Activated T-helper 1 cell treated with anti-CD3 and anti-CD28 coated beads, Interleukin-12 subunit alpha, Interleukin-12 subunit beta, Interleukin-2, Interleukin-4 antibody, amounts not matched to agents 30 ng/mL and 10 ng/mL and 1 ng/mL, durations not matched to agents 14 hours and 24 hours and 36 hours (primary cell): ENCODE measurements around the gene EN1. TPM values are rescaled to one million over a fixed set of nuclear protein-coding genes. Genes with fewer than 3 reads are reported as not detected.

Source experiments
- DNase-seq: peaks from one replicate; pipeline ENCODE4 v3.0.0; 2021; ENCODE audit warnings: low spot score
- H3K27ac Mint-ChIP-seq: one replicate; pipeline ENCODE4 v1.8.0; 2021; ENCODE audit warnings: mild to moderate bottlenecking, mixed read lengths
- H3K27me3 Mint-ChIP-seq: one replicate; pipeline ENCODE4 v1.8.0; 2022; ENCODE audit warnings: mild to moderate bottlenecking, moderate library complexity, mixed read lengths; ENCODE audit not compliant: insufficient read depth
- H3K36me3 Mint-ChIP-seq: one replicate; pipeline ENCODE4 v1.8.0; 2021; ENCODE audit warnings: low read depth, mixed read lengths
- H3K4me1 Mint-ChIP-seq: one replicate; pipeline ENCODE4 v1.8.0; 2021; ENCODE audit warnings: low read depth, mixed read lengths
- H3K4me3 Mint-ChIP-seq: one replicate; pipeline ENCODE4 v1.8.0; 2021; ENCODE audit warnings: mild to moderate bottlenecking, moderate library complexity, mixed read lengths
- H3K9me3 Mint-ChIP-seq: one replicate; pipeline ENCODE4 v1.8.0; 2021; ENCODE audit warnings: mixed read lengths
- intact Hi-C: fragments of 100-400 bp; cut with micrococcal nuclease; formaldehyde crosslinking; loops from one replicate; pipeline ENCODE4 v1.15.1; 2024
- total RNA-seq: library from RNA; stranded (reverse); gene quantifications from 2 replicates; pipeline ENCODE4 v1.2.3, GENCODE V29; 2022

EN1 gene
- total RNA-seq, result not detected in 2 replicates

DNA sequence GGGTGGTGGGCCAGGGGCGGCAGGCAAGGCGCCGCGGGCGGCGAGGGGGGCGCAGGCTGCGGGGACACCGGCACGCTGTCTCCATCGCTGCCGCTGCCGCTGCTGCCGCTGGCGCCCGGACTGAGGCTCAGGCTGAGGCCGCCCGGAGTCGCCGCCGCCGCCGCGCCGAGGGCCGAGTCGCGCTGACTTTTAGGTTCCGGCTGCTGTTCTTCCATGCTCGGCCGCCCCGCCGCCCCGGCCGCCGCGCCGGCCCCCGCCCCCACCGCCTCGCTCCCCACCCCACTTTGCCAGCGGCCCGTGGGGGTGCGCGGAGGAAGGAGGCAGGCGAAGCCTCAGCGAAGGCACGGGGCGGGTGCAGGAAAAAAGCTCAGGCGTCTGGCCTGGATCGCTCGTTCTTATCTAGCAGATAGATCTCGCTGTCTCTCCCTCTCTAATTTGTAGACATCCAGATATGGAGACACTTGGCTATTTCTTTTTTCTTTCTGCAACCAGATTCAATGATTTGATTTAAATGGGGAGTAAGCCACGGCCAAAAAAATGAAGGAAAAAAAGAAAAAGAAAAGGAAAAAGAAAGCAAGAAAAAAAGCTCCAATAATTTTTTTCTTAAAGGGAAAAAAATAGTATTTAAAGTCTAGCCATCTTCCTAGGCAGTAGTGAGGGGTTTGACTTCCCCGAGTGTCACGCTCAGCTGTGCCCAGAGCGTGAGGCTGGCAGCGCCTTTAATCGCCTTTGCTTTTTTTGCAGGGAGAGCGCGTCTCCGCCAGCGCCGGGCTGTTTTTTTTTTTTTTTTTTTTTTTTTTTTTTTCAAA lies at the start of gene EN1:
EN1 (minus strand) TSS at position 696 of the 809 bp plus-strand sequence; CDS start at position 215, 481 bp downstream.
- Mint-ChIP-seq H3K36me3 (peaks cover 6% of the 10 kb centered on the region), H3K27ac (peak within 1 kb of the TSS; percentile 83), H3K9me3 (no peaks in the 10 kb centered on the region), H3K4me1 (peaks cover 4% of the 10 kb centered on the region), H3K27me3 (peaks cover 73% of the 10 kb centered on the region), H3K4me3 (peak within 1 kb of the TSS; percentile 30)
- intact Hi-C loops, result no loop called here
- no peak for DNase-seq

DNA sequence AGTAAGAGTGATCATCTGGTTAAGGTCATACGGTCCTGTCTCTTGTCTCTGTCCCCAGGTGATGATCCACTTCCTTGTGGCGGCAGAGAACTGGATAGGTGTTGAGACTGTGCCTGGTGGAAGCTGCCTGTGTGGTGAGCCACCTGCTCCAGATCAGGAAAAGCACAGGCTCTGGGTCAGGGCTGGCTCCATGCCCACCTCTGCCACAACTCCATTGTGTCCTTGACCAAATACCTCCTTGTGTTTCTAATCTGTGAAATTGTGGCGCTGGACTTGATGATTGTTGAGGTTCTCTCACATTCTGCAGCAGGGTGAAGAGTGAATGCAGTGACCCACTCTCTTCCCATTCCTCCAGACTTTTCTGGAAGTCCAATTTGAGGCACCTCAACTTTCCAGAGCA lies 45.7 kb upstream of the EN1 start:
- Mint-ChIP-seq H3K36me3 (no peaks in the 10 kb centered on the region), H3K27ac (no peak overlapping the region), H3K4me1 (no peaks in the 10 kb centered on the region), H3K27me3 (no peaks in the 10 kb centered on the region), H3K4me3 (no peak overlapping the region), H3K9me3 (peaks cover 10% of the 10 kb centered on the region)
- DNase-seq, result no peak
- intact Hi-C loops, result no loop called here

DNA sequence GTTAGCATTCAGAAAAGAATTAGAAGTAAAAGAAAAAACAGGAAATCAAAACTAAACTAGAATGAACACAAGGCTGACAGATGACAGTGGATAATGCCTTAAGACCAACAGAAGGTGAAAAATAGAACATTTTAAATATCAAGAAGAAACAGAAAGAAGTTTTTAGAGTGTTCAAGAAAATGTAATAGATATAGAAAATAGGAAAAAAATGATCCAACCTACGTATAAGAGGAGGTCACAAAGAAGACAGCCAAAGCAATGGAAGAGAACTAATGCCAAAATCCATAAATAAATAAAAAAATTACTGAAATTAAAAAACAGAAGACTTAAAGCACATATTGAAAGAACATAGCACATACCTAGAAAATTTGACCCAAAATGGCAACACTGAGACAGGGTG lies 42.5 kb upstream of the EN1 start:
- intact Hi-C loops, result loop anchor here (10.0 kb wide), 1 partner anchor 375 kb away; no protein-coding TSS in a partner anchor
- H3K27ac Mint-ChIP-seq, result no peak overlapping the region
- H3K36me3 Mint-ChIP-seq, result no peaks in the 10 kb centered on the region
- H3K27me3 Mint-ChIP-seq, result no peaks in the 10 kb centered on the region
- no peak for DNase-seq
- no peak overlapping the region for H3K4me3 Mint-ChIP-seq
- H3K9me3 Mint-ChIP-seq, result peaks cover 10% of the 10 kb centered on the region
- H3K4me1 Mint-ChIP-seq, result no peaks in the 10 kb centered on the region

DNA sequence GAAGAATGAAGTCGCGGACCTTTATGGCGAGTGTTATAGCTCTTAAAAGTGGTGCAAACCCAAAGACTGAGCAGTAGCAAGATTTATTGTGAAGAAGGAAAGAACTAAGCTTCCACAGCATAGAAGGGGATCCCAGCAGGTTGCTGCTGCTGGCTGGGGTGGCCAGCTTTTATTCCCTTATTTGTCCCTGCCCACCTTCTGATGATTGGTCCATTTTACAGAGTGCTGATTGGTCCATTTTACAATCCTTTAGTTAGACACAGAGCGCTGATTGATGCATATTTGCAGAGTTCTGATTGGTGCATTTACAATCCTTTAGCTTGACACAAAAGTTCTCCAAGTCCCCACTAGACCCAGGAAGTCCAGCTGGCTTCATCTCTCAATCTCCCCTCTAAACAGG lies 36.3 kb upstream of the EN1 start:
- intact Hi-C loops, result loop anchor here (10.0 kb wide), 1 partner anchor 381 kb away; no protein-coding TSS in a partner anchor
- DNase-seq, result no peak
- Mint-ChIP-seq H3K4me1 (peaks cover 17% of the 10 kb centered on the region), H3K4me3 (no peak overlapping the region), H3K9me3 (no peaks in the 10 kb centered on the region), H3K27ac (no peak overlapping the region), H3K36me3 (no peaks in the 10 kb centered on the region), H3K27me3 (peaks cover 5% of the 10 kb centered on the region)

DNA sequence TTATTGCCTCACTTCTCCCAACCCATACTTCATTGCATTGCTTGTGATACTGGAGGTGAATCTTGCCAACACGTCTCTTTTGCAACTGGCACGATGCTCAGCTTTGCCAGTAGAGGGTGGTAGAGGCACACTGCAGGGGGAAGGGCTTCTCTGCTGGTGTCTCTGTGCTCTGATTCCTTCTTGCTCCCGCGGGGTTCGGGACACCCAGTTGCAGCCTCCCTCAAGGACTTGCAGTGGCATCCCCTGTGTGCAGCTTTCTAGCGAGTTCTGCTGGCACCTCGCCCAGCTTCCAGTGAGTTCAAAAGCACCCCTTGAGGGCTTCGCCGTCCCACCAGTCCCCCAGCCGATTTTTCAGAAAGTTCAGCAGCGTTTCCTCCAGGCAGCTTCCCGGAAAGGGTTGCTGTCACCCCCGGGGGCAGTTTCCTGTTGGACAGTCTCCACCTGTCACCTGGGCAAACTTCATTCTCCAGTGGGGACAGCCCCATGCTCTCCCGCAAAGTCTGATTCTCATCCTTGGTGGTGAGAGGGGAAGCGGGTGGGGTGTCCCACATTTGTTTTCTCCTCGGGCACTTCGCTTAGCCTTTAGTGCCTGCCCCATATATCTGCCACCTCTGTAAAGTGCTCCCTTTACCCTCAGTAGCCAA lies 35.4 kb upstream of the EN1 start:
- H3K36me3 Mint-ChIP-seq, result no peaks in the 10 kb centered on the region
- H3K4me1 Mint-ChIP-seq, result peaks cover 17% of the 10 kb centered on the region
- intact Hi-C loops, result loop anchor here (10.0 kb wide), 1 partner anchor 382 kb away; no protein-coding TSS in a partner anchor
- H3K4me3 Mint-ChIP-seq, result peak overlapping the region; percentile 61
- no peak overlapping the region for H3K27ac Mint-ChIP-seq
- DNase-seq, result peak; percentile 30
- no peaks in the 10 kb centered on the region for H3K9me3 Mint-ChIP-seq
- peaks cover 5% of the 10 kb centered on the region for H3K27me3 Mint-ChIP-seq

DNA sequence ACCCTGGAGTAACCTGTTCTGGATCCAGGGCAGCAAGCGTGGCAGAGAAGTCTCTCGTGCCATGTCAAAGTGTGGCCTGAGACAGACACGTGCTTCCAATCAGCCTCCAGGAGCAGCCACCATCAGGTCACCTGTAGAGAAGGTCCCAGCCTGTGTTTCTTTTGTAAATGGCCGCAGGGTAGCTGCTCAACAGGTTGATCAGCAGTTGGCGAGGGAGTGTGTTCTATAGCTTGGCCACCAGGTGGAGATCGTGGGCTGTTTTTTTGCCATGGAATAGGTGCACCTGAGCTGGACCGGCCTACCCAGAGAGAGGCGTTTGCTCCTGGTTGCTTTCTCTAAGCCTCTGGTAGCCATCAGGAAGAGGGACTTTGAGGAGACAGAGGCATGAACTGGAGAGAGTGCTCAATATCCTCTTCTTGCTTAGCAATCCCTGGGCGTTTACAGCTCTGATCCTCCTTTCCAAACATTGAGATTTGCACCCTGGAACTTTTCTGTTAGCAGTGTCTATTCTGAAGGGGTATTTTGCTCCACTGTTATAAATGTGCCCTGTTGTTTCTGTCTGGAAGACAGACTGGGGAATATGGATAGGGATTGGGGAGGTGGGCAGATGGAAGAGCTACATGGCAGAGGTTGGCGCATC lies 34.2 kb upstream of the EN1 start:
- peaks cover 17% of the 10 kb centered on the region for H3K4me1 Mint-ChIP-seq
- H3K9me3 Mint-ChIP-seq, result no peaks in the 10 kb centered on the region
- intact Hi-C loops, result loop anchor here (1.0 to 10.0 kb wide), 3 partner anchors 383 to 595 kb away; no protein-coding TSS in a partner anchor
- peak; percentile 34 for DNase-seq
- no peak overlapping the region for H3K27ac Mint-ChIP-seq
- H3K27me3 Mint-ChIP-seq, result peaks cover 8% of the 10 kb centered on the region
- H3K36me3 Mint-ChIP-seq, result no peaks in the 10 kb centered on the region
- H3K4me3 Mint-ChIP-seq, result no peak overlapping the region

DNA sequence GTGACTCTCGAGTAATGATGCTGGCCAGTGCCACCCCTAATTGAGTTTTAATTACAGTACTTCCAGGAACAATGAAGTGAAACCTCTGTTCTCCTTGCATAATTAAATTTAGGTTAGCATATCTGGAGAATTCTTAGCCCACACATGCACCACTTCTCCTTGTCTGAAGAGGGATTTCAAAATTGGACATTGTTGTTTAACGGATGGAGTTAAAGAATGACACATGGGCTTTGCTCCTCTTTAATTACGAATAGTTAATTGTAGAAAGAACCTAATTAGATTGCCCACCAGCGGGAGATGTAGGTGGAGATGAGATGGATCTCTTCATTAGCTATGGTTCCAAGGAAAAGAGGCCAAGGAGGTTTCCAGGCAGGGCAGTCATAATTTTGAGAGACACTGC lies 33.1 kb upstream of the EN1 start:
- Mint-ChIP-seq H3K27ac (no peak overlapping the region), H3K4me1 (peaks cover 17% of the 10 kb centered on the region), H3K9me3 (no peaks in the 10 kb centered on the region), H3K36me3 (no peaks in the 10 kb centered on the region), H3K4me3 (no peak overlapping the region), H3K27me3 (peaks cover 12% of the 10 kb centered on the region)
- intact Hi-C loops, result loop anchor here (10.0 kb wide), 1 partner anchor 384 kb away; no protein-coding TSS in a partner anchor
- no peak for DNase-seq

DNA sequence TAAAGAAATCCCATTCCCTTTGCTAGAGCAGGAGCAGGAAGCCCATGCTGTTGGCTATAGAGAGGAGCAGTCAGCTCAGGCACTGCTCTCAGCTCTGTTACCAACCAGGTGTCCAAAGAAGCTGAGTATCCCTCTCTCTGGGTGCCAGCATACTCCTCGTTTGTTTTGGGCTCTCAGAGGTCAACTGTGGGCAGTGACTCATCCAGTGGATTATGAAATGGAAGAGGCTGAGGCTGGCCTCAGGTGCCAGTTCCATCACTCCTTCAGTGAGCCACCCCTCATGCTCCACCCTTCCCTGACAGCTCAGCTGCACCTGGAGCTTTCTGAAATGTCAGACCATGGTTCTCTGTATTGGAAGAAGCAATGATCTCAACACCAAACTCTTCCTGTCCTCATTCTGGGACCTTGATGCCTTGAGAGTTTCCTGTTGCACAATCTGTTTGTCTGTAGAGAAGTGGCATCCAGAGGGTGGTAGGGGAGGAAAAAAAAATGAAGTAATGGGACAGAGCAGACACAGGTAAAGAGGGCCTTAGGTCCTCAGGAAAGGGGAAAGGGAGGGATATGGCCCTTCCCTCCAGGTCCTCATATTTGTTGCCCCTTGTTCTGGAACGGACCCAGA lies 31.2 kb upstream of the EN1 start:
- no peak overlapping the region for H3K27ac Mint-ChIP-seq
- DNase-seq, result no peak
- no peaks in the 10 kb centered on the region for H3K36me3 Mint-ChIP-seq
- no peaks in the 10 kb centered on the region for H3K9me3 Mint-ChIP-seq
- H3K4me1 Mint-ChIP-seq, result peaks cover 17% of the 10 kb centered on the region
- H3K27me3 Mint-ChIP-seq, result peaks cover 10% of the 10 kb centered on the region
- no peak overlapping the region for H3K4me3 Mint-ChIP-seq
- intact Hi-C loops, result no loop called here

DNA sequence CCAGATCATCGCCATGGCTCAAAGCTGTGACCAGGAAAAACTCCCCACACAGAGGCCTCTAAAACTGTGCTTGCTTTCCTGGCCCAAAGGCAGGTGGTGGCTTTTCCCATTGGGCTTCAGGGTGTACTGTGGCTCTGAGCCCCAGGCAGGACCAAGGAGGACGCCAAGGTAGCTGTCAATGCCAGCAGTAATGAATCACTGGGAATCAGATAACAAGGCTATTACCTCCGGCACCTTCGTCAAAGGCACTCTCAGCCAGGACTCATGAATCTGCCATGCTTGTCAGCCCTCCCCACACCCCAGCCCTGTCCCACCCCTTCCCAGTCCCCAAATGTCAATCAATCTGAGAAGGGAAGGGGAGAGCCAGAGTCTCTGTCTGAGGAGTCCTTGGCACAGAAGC lies 27.9 kb upstream of the EN1 start:
- DNase-seq, result no peak
- intact Hi-C loops, result no loop called here
- H3K27ac Mint-ChIP-seq, result no peak overlapping the region
- H3K4me1 Mint-ChIP-seq, result no peaks in the 10 kb centered on the region
- H3K4me3 Mint-ChIP-seq, result no peak overlapping the region
- H3K36me3 Mint-ChIP-seq, result no peaks in the 10 kb centered on the region
- peaks cover 9% of the 10 kb centered on the region for H3K27me3 Mint-ChIP-seq
- no peaks in the 10 kb centered on the region for H3K9me3 Mint-ChIP-seq

DNA sequence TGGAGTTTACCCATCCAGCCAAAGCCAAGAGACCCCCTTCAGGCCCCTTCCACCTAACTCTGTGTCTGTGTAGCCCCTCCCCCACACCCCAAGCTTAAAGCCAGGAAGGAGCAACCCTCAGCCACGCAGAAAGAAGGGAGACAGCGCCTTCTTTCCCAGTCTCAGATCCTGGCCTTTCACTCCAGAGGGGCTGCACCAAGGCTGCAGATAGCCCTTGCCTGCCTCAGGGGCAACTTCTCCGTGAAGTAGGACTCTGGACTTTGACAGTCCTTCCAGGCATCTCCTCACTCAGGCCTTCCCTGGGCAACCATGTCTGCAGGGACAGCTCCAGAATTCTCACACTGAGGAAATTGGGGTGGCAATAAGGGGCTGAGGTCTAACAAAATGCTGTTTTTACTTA lies 26.9 kb upstream of the EN1 start:
- no peaks in the 10 kb centered on the region for H3K4me1 Mint-ChIP-seq
- peaks cover 10% of the 10 kb centered on the region for H3K27me3 Mint-ChIP-seq
- intact Hi-C loops, result no loop called here
- DNase-seq, result no peak
- H3K27ac Mint-ChIP-seq, result no peak overlapping the region
- no peak overlapping the region for H3K4me3 Mint-ChIP-seq
- no peaks in the 10 kb centered on the region for H3K36me3 Mint-ChIP-seq
- H3K9me3 Mint-ChIP-seq, result no peaks in the 10 kb centered on the region

DNA sequence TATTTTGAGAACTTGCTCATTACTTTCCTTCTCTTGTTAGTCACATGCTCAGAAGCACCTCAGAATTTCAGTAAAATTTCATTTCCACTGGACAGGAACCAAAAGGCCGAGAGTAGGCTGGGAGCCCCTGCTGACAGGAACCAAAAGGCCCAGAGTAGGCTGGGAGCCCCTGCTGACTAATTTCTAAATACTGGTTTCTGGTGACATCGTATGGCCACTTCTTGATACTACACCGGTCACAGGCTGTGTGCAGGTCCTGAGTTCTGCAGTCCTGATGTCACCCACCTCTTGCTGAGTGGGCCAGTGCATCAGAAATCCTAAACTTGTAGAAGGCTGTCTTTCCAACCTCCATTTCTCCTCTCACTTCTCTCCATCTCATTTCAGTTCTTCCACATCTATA lies 17.7 kb upstream of the EN1 start:
- intact Hi-C loops, result loop anchor here (1.0 kb wide), 1 partner anchor 833 kb away; no protein-coding TSS in a partner anchor
- Mint-ChIP-seq H3K4me3 (no peak overlapping the region), H3K9me3 (no peaks in the 10 kb centered on the region)

DNA sequence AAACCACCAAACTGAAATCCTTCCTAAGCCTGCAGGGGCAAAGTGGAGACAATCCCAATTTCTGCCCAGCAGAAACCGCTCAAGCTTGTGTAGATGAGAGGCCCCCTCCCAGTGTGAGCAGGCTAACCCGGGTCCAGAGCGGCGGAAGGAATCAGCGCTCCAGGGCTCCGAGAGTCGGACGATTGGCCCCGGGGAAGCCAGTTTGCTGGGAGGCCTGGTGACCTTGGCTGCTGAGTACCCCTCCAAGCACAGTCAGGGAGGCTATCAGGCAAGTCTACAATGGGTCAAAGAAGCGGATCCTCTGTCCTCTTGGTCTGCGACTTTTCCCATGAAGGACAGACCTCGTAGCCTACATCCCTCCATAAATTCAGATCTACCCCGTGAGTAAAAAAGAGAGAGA lies 16.8 kb upstream of the EN1 start:
- Mint-ChIP-seq H3K4me1 (no peaks in the 10 kb centered on the region), H3K27me3 (peaks cover 38% of the 10 kb centered on the region), H3K36me3 (no peaks in the 10 kb centered on the region), H3K4me3 (no peak overlapping the region), H3K9me3 (no peaks in the 10 kb centered on the region), H3K27ac (no peak overlapping the region)
- DNase-seq, result no peak
- intact Hi-C loops, result no loop called here

More for the DNA sequence above, 17.7 kb upstream of the EN1 start:
- no peak for DNase-seq
- H3K27me3 Mint-ChIP-seq, result peaks cover 31% of the 10 kb centered on the region
- no peak overlapping the region for H3K27ac Mint-ChIP-seq
- H3K36me3 Mint-ChIP-seq, result no peaks in the 10 kb centered on the region
- no peaks in the 10 kb centered on the region for H3K4me1 Mint-ChIP-seq
